GM21515 (cell line): ENCODE data around the gene MSI2.
A peak's percentile ranks its signal among the peaks of the same experiment; 100 is the strongest.

ENCODE experiments used
- ATAC-seq: cut with Tn5 transposase; IDR thresholded peaks from one replicate; pipeline ENCODE4 v1.9.1; 2021; ENCODE audit not compliant: unreplicated experiment

MSI2 gene

DNA sequence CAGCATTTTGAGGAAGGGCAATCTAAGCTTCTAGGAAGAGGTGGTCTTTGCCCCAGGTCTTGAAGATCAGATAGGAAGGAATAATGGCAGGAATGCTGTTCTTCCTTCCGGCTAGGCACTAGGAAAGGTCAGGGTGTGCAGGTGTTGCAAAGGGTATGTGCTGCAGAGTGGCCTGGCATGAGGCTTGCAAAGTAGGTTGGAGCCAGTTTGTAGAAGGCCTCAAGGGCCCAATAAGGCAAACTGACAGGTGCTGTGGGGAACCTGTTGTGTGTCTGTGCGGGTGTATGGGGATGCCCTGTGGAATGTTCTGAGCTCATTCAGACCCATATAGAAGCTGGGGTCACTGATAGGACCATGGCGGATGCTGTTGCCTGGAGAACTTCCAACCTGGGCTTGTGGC, 12.7 kb downstream of the MSI2 start:
- ATAC-seq: no peak

DNA sequence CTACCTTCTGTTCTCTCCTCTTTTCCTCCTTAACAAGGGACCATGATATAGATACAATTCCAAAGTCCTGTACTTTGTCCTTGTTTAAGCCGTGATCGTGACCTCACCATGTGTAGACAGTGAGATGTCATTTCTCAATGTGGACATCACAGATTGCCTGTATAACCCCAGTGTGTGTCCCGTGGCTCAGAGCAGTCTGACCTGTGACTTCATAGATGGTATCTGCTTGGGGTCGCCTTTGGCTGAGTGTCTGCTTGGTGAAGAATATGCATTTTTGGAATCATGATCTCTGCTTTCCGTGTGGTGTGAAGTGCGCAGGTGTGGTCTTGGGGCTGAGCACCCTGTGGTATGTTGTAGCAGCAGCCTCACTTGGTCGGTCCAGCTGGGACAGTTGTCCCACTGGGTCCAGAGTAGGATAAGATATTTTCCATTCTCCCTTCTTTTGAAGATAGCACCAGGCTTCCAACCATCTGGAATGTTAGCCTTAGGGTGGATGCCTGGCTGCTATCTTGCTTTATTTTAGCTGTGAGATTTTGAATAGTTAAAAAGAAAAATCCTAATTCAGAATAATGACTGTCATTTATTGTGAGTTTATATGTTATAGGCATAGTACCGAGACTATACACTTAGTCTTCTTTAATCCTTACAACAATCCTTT, 13.4 kb downstream of the MSI2 start:
- no peak for ATAC-seq

DNA sequence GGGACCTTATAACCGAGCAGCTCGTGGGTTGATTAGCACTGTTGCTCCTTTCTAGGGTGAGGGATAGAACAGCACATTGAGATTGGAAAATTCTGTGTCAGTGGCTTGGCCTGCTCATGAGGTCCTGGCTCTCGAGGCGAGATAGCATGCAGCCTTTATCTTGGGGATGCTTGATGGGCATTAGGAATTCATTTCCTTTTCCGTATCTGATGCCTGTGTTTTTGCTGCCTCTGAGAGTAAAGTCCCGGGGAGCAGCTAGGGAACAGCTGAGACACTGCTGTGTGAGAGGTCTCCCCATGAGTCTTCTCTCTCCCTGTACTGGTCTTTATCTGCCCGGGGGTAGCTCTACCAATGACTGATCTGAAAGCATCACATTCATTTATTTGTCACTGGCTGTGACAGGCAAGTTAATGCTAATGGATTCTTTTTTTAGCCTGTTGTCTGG, 14.5 kb downstream of the MSI2 start:
- ATAC-seq: no peak

- no peak for ATAC-seq
These were observed 15.5 kb downstream of the MSI2 start for GRCh38 chr17:57271821-57272220.

GRCh38 chr17:57273490-57273889, 17.2 kb downstream of the MSI2 start:
- ATAC-seq: no peak

GRCh38 chr17:57274162-57274561, 17.8 kb downstream of the MSI2 start:
- ATAC-seq: no peak

- no peak for ATAC-seq
These were observed 18.9 kb downstream of the MSI2 start for GRCh38 chr17:57275071-57275764.

DNA sequence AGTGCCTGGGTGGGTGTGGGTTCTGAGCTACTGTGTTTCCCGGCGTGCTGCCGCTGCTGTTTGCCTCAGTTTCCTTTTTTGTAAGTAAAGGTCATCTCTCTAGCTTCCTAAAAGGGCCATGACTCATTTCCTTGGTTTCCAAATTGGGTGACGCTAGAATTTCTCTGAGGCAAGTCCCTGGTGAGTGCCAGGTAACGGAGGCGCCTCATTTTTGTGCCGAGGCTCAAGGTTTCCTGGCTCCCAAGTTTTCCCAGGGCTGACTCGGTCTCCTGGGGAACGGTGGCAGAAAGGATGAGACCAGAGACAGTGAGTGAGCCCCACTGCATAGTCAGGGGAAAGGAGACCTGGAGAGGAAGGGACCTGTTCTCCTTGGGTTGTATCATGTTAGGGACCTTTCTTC, 20.3 kb downstream of the MSI2 start:
- no peak for ATAC-seq

- no peak for ATAC-seq
These were observed 21.7 kb downstream of the MSI2 start for GRCh38 chr17:57277923-57278604.

DNA sequence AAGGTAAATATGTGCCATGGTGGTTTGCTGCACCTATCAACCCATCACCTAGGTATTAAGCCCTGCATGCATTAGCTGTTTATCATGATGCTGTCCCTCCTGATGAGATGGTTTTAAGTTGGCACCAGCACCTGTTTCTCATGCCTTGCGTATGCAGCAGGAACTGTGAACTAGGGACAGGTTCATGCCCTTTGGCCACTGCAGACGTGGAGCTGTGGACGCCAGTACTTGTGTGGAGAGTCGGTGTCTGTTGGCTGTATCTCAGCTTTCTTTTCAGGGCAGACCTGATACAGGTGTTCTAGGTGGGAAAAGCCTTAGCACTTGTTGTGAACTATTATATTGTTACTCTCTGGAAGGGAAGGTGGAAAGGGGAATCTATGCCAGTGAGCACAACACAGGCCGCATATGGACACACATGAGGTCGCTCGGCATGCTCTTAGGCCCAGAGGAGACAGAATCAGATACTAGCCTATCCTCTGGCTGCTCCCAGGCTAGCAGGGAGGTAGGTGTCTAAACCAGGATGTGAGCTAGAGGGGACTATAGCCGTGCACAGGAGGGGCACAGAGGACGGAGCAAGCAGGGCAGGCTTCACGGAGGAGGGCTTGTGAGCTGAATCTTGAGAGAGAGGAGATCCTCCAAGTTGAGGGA, 22.5 kb downstream of the MSI2 start:
- ATAC-seq: no peak

DNA sequence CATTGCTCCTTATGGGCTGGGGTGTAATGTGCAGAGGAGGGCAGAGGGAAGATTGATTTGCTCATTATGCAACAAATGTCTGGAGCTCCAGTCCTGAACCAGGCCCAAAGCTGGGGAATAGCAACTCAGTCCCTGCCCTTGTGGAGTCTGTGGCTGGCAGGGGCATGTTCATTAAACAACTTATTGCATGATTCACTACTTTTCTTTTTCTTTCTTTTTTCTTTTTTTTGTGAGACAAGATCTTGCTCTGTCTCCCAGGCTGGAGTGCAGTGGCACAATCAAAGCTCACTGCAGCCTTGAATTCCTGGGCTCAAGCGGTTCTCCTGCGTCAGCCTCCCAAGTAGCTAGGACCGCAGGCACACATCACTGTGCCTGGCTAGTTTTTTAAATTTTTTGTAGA, 23.1 kb downstream of the MSI2 start:
- ATAC-seq: no peak

- ATAC-seq: no peak
These were observed 25.6 kb downstream of the MSI2 start for GRCh38 chr17:57281887-57282286.

- ATAC-seq: no peak
These were observed 26.0 kb downstream of the MSI2 start for GRCh38 chr17:57282296-57282695.

DNA sequence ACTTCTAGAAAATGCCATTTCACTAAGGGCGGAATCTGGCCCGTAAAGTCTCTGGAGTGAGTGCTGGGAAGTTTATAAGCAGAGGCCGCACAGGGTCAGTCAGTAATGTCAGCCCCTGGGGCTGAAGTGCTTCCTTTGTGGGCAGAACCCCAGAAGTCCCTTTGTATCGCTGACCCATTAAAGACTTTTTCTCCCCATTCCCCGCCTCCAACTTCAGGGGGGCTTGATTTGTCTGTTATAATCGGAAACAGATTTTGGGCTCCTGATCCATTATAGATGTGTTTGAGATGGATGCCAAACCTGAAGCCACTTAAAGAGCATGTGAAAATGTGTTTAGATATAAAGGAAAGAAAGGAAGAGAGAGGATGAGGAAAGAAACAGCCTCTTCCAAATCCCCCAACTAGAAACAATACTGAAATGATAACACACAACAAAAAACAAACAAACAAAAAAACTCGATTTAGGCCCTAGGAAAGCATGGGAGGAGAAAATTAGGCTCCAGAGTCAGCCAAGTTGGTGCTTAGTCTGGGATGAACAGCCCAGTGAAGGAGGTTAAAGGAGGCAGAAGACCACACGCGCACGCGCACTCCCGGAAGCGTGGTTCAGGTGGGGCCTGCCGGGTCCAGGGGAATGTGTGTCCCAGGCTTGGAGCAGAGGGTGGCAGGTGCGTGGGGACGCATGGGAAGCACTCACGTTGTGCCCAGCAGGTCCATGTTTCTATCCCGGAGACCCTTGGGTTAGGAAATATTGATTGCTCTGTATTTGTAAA, 27.1 kb downstream of the MSI2 start:
- ATAC-seq: no peak

DNA sequence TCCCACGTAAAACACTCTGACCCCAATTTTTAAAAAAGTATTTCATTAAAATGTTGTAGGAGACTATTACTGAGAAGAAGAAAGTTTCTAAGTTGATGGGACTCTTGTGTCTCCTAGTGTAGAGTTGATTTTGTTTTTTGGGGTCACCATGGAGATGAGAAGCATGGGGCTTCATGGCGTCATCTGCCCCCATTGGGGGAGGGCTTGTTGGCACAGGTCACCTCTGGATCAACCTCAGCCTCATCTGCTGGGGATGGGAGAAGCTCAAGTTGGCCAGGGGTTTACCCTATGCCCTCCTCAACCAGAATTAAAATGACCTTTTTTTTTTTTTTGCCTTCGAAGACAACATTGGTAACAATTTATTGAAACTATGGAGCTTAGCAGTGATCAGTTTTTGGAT, 28.3 kb downstream of the MSI2 start:
- ATAC-seq: no peak

- ATAC-seq: peak; percentile 46
These were observed 28.8 kb downstream of the MSI2 start for GRCh38 chr17:57284984-57285646.

DNA sequence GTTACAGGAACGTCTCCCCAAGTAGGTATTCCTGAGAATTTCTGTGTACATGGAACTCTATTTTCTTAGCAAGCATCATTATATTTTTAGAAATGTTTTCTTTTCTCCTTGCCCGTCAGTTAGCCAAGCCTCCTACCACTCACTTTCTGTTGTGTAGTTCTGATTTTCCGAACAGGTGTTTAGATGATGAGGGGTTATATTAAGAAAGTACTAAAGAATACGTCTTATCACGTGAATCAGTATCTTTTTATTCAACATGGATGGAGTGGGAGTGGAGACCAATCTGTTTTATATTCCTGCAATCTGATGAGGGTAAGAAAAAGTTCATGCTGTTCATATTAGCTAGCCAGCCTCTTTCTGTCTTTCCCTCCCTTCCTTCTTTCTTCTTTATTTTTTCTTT, 29.4 kb downstream of the MSI2 start:
- ATAC-seq: no peak

- ATAC-seq: no peak
These were observed 30.2 kb downstream of the MSI2 start for GRCh38 chr17:57286399-57287105.

- no peak for ATAC-seq
These were observed 31.9 kb downstream of the MSI2 start for GRCh38 chr17:57288040-57288772.
